SIG-M5 (cell line): Measurements from ENCODE around the gene MAPK8IP2.

Source experiments
- DNase-seq: peaks from one replicate; lab custom pipeline; 2025; lab: John Stamatoyannopoulos, UW

The MAPK8IP2 gene

GRCh38 chr22:50600538-50600937 lies at the start of gene MAPK8IP2:
TSS of gene MAPK8IP2 (plus strand) at chr22:50600793. CDS start at chr22:50600819, 26 bp downstream.
- no peak for DNase-seq

- no peak for DNase-seq
Measured at GRCh38 chr22:50551160-50551752, 49.3 kb upstream of the MAPK8IP2 start.

GRCh38 chr22:50553310-50553709 lies 47.3 kb upstream of the MAPK8IP2 start:
- no peak for DNase-seq

- DNase-seq = no peak
Measured at GRCh38 chr22:50556703-50557102, 43.9 kb upstream of the MAPK8IP2 start.

GRCh38 chr22:50560034-50560433 lies 40.6 kb upstream of the MAPK8IP2 start:
- DNase-seq = no peak

- no peak for DNase-seq
Measured at GRCh38 chr22:50561401-50562358, 38.9 kb upstream of the MAPK8IP2 start.

- DNase-seq = peak; percentile 20
Measured at GRCh38 chr22:50562523-50563412, 37.8 kb upstream of the MAPK8IP2 start, which contains the start of gene SYCE3. TSS of gene SYCE3 (minus strand) at chr22:50562919. CDS start at chr22:50556405, 6,514 bp downstream.

GRCh38 chr22:50563413-50564160 lies 37.0 kb upstream of the MAPK8IP2 start:
- DNase-seq = no peak

- no peak for DNase-seq
Measured at GRCh38 chr22:50564289-50564688, 36.3 kb upstream of the MAPK8IP2 start.

- no peak for DNase-seq
Measured at GRCh38 chr22:50567721-50568252, 32.8 kb upstream of the MAPK8IP2 start.

GRCh38 chr22:50568626-50569025 lies 32.0 kb upstream of the MAPK8IP2 start:
- no peak for DNase-seq

- no peak for DNase-seq
Measured at GRCh38 chr22:50569041-50569459, 31.5 kb upstream of the MAPK8IP2 start.

GRCh38 chr22:50569896-50570535 lies 30.6 kb upstream of the MAPK8IP2 start:
- DNase-seq = no peak

- DNase-seq = no peak
Measured at GRCh38 chr22:50570861-50571260, 29.7 kb upstream of the MAPK8IP2 start.

GRCh38 chr22:50571264-50572175 lies 29.1 kb upstream of the MAPK8IP2 start:
- DNase-seq = no peak

- no peak for DNase-seq
Measured at GRCh38 chr22:50572965-50573364, 27.6 kb upstream of the MAPK8IP2 start.

- DNase-seq = no peak
Measured at GRCh38 chr22:50573491-50574382, 26.9 kb upstream of the MAPK8IP2 start.

GRCh38 chr22:50574383-50574755 lies 26.2 kb upstream of the MAPK8IP2 start:
- no peak for DNase-seq
